Common myeloid progenitor, CD34-positive (primary cell): Measurements from ENCODE around the gene DPP8.
A peak's percentile ranks its signal among the peaks of the same experiment; 100 is the strongest.

Source experiments
- CTCF ChIA-PET: fragments of 350-600 bp; sonication (Branson Sonifier 250); formaldehyde crosslinking; loops from one replicate; lab custom pipeline; 2021; ENCODE audit warnings: antibody characterized with exemption; lab: Charles Lee
- POLR2A ChIA-PET: fragments of 350-600 bp; sonication (Branson Sonifier 250); formaldehyde crosslinking; loops from one replicate; lab custom pipeline; 2021; ENCODE audit warnings: antibody characterized with exemption; lab: Charles Lee
- DNase-seq, 3 donors: peaks; one replicate each; pipeline versions ENCODE4 v3.0.0 to v3.0.0-alpha.2; 2013
- H3K27ac ChIP-seq, 2 experiments: 1 replicate in 1 of 2; 2 replicates in 1 of 2; pipeline ENCODE4 v1.7.0; 2013; ENCODE audit warnings: inconsistent platforms in 2 of 2, low read length in 2 of 2, mild to moderate bottlenecking in 2 of 2, low read depth in 1 of 2, moderate library complexity in 1 of 2; ENCODE audit not compliant: severe bottlenecking in 2 of 2, insufficient read depth in 1 of 2, poor library complexity in 1 of 2
- H3K27me3 ChIP-seq, 5 experiments: replicated peaks in 2 of 5; 1 replicate in 3 of 5; 2 replicates in 2 of 5; pipeline versions ENCODE4 v1.6.1 to v1.7.0; 2013; ENCODE audit warnings: low read length in 4 of 5, mild to moderate bottlenecking in 2 of 5, moderate library complexity in 2 of 5, inconsistent platforms in 1 of 5; ENCODE audit not compliant: insufficient read depth in 5 of 5, control insufficient read depth in 4 of 5
- H3K36me3 ChIP-seq, 4 experiments: 1 replicate in 2 of 4; 2 replicates in 2 of 4; pipeline versions ENCODE4 v1.6.1 to v1.7.0; 2013; ENCODE audit warnings: low read length in 3 of 4, control low read depth in 1 of 4, mild to moderate bottlenecking in 1 of 4; ENCODE audit not compliant: control insufficient read depth in 4 of 4, insufficient read depth in 4 of 4
- H3K4me1 ChIP-seq, 4 experiments: 1 replicate in 3 of 4; 2 replicates in 1 of 4; pipeline versions ENCODE4 v1.6.1 to v1.7.1; 2013; ENCODE audit warnings: low read length in 3 of 4, mild to moderate bottlenecking in 3 of 4, control low read depth in 1 of 4, inconsistent platforms in 1 of 4, moderate library complexity in 1 of 4; ENCODE audit not compliant: control insufficient read depth in 4 of 4, insufficient read depth in 4 of 4; ENCODE audit errors: control extremely low read depth in 1 of 4
- H3K4me3 ChIP-seq, 7 experiments: 1 replicate in 4 of 7; 2 replicates in 3 of 7; pipeline versions ENCODE4 v1.5.1 to v1.7.0; 2013; ENCODE audit warnings: mild to moderate bottlenecking in 7 of 7, low read length in 6 of 7, moderate library complexity in 6 of 7, inconsistent platforms in 2 of 7, low read depth in 2 of 7, control low read depth in 1 of 7; ENCODE audit not compliant: insufficient read depth in 4 of 7, control insufficient read depth in 1 of 7; ENCODE audit errors: extremely low read depth in 1 of 7
- H3K9me3 ChIP-seq, 5 experiments: 1 replicate in 4 of 5; 2 replicates in 1 of 5; pipeline versions ENCODE4 v1.6.1 to v1.7.1; 2013; ENCODE audit warnings: low read length in 4 of 5, mild to moderate bottlenecking in 2 of 5, inconsistent platforms in 1 of 5, low read depth in 1 of 5, moderate library complexity in 1 of 5; ENCODE audit not compliant: control insufficient read depth in 4 of 5, insufficient read depth in 2 of 5; ENCODE audit errors: control extremely low read depth in 1 of 5
- WGBS: methylation state at CpG from one replicate; pipeline ENCODE4 v1.1.5; 2013; ENCODE audit not compliant: insufficient coverage; 5-methylcytosine and 5-hydroxymethylcytosine counted together

Gene DPP8

GRCh38 chr15:65528461-65529060, 11.1 kb upstream of the DPP8 start:
- H3K4me3 ChIP-seq, result no peak overlapping the region
- H3K36me3 ChIP-seq, result no peaks in the 10 kb centered on the region
- WGBS, result 97% methylated on average over 15 of the region's 20 CpGs
- ChIA-PET POLR2A (no interaction called here), CTCF (interaction anchor here (1.1 to 1.6 kb wide), 4 partner anchors 8 to 20 kb away, joined by 3 to 5 read pairs (median 3); no protein-coding TSS in a partner anchor)
- H3K9me3 ChIP-seq, result no peaks in the 10 kb centered on the region
- peaks cover 0 to 22% (median 13%) of the 10 kb centered on the region in 4 experiments for H3K4me1 ChIP-seq
- H3K27me3 ChIP-seq, result no peaks in the 10 kb centered on the region
- no peak overlapping the region for H3K27ac ChIP-seq
- no peak for DNase-seq

GRCh38 chr15:65525622-65526021, 8.1 kb upstream of the DPP8 start:
- DNase-seq, result no peak
- Histone ChIP-seq H3K27ac (no peak overlapping the region), H3K4me1 (peaks cover 0 to 8% (median 6%) of the 10 kb centered on the region in 4 experiments), H3K4me3 (no peak overlapping the region), H3K27me3 (no peaks in the 10 kb centered on the region), H3K36me3 (no peaks in the 10 kb centered on the region), H3K9me3 (no peaks in the 10 kb centered on the region)
- CTCF ChIA-PET, result no interaction called here
- 100% methylated on average over 1 of the region's 1 CpG for WGBS
- POLR2A ChIA-PET, result no interaction called here

DNA sequence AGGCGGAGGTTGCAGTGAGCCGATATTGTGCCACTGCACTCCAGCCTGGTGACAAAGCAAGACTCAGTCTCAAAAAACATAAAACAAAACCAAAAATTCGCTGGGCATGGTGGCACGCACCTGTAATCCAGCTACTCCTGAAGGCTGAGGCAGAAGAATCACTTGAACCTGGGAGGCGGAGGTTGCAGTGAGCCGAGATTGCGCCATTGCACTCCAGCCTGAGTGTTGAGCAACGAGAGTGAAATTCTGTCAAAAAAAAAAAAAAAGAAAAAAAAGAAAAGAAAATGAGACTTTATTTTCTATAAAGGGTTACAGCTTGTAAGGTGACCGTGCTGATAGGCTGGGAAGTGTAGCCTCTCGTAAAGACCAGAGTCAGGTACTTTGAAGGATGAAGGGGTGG, 6.7 kb upstream of the DPP8 start:
- H3K4me3 ChIP-seq, result no peak overlapping the region
- no peaks in the 10 kb centered on the region for H3K9me3 ChIP-seq
- CTCF ChIA-PET, result no interaction called here
- whole genome bisulfite sequencing, result 100% methylated on average over 4 of the region's 10 CpGs
- H3K27ac ChIP-seq, result no peak overlapping the region
- DNase-seq, result no peak
- no peaks in the 10 kb centered on the region for H3K36me3 ChIP-seq
- POLR2A ChIA-PET, result no interaction called here
- no peaks in the 10 kb centered on the region for H3K27me3 ChIP-seq
- no peaks in the 10 kb centered on the region for H3K4me1 ChIP-seq

GRCh38 chr15:65521350-65521749, 3.9 kb upstream of the DPP8 start:
- Histone ChIP-seq H3K4me3 (no peak overlapping the region), H3K36me3 (no peaks in the 10 kb centered on the region), H3K4me1 (peaks cover 2 to 10% (median 8%) of the 10 kb centered on the region in 4 experiments), H3K27ac (no peak overlapping the region), H3K9me3 (no peaks in the 10 kb centered on the region), H3K27me3 (no peaks in the 10 kb centered on the region)
- 100% methylated on average over 4 of the region's 7 CpGs for WGBS
- ChIA-PET POLR2A (interaction anchor here (0.8 kb wide), 1 partner anchor 217 kb away, joined by 3 read pairs; no protein-coding TSS in a partner anchor), CTCF (no interaction called here)
- DNase-seq, result peak; percentile 20 to 70 (median 43)

DNA sequence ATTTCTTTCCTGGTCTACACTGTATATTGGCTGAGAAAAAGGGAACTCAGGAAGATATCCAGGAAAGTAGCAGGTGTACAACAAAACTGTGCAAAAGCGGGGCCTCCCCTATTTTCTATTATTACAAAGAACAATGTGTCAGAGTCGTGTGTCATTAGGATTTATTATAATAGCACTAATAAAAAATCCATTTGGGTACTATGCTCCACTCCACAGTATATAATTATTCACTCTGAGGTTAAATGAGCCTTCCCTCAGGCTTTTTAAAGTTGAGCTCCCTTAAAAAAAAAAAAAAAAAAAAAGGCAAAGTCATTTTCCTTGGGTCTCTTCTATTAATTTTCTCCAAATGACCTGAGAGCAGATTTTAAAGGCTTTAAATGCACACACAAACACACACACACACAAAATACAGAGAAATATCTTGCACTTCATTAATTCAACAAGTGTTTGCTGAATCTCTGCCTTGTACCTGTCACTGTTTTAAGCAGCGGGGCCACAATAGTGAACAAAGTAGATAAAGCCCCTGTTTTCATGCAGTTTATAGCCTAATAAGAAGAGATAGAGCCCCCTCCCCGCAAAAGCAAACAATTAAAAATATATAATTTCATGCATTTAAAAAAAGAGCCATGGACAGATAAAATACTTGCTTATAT, 1.3 kb upstream of the DPP8 start:
- H3K27me3 ChIP-seq, result no peaks in the 10 kb centered on the region
- POLR2A ChIA-PET, result no interaction called here
- WGBS, result no CpG with 5 or more reads among the region's 4 CpGs
- no peaks in the 10 kb centered on the region for H3K9me3 ChIP-seq
- no peak overlapping the region for H3K4me3 ChIP-seq
- no peak overlapping the region for H3K27ac ChIP-seq
- peaks cover 0 to 18% (median 3%) of the 10 kb centered on the region in 4 experiments for H3K36me3 ChIP-seq
- peaks cover 9 to 22% (median 14%) of the 10 kb centered on the region in 4 experiments for H3K4me1 ChIP-seq
- no peak for DNase-seq
- CTCF ChIA-PET, result interaction anchor here (1.5 kb wide), 1 partner anchor 9 kb away, joined by 5 read pairs; no protein-coding TSS in a partner anchor

DNA sequence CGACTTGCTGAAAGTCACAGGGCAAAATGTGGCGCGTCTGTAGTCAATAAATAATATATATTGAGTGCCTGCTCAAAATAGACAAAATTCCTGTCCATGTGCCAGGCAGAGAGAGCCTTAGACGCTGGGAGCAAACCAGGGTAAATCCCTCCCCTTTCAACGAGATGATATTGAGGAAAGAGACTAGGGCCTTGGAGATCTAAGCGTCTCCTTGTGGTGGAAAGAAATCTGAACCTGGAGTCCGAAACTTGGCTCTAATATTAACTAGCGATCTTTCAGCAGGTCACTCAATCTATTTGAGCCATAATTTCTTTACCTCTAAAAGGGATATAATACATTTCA, 348 bp upstream of the DPP8 start:
- WGBS, result 44% methylated on average over 2 of the region's 8 CpGs
- no peak for DNase-seq
- H3K9me3 ChIP-seq, result no peaks in the 10 kb centered on the region
- peaks cover 0 to 26% (median 4%) of the 10 kb centered on the region in 4 experiments for H3K36me3 ChIP-seq
- H3K27me3 ChIP-seq, result no peaks in the 10 kb centered on the region
- H3K4me3 ChIP-seq, result peak overlapping the region in 5 of 7 experiments; percentile 86 to 99 (median 95)
- peak overlapping the region in 1 of 2 experiments; percentile 95 for H3K27ac ChIP-seq
- H3K4me1 ChIP-seq, result peaks cover 9 to 22% (median 14%) of the 10 kb centered on the region in 4 experiments
- CTCF ChIA-PET, result interaction anchor here (1.5 kb wide), 1 partner anchor 10 kb away, joined by 5 read pairs; no protein-coding TSS in a partner anchor
- POLR2A ChIA-PET, result no interaction called here
